KMS-11 (cell line): ENCODE measurements around the gene TEF.

ENCODE experiments used
- H2AFZ ChIP-seq: fragments of 200-600 bp; sonication (generic); 2 replicates; pipeline ENCODE4 v1.6.1; 2016; ENCODE audit warnings: antibody characterized with exemption, mixed run types, low read depth
- H3K27ac ChIP-seq: fragments of 200-600 bp; sonication (generic); 2 replicates; pipeline ENCODE4 v1.6.1; 2016; ENCODE audit warnings: mild to moderate bottlenecking, mixed run types
- H3K27me3 ChIP-seq: fragments of 200-600 bp; sonication (generic); 2 replicates; pipeline ENCODE4 v1.6.1; 2017; ENCODE audit warnings: mild to moderate bottlenecking, low read depth, mixed run types, moderate library complexity; ENCODE audit not compliant: insufficient read depth
- H3K36me3 ChIP-seq: fragments of 200-600 bp; sonication (generic); 2 replicates; pipeline ENCODE4 v1.6.1; 2017; ENCODE audit warnings: mild to moderate bottlenecking, mixed run types; ENCODE audit not compliant: insufficient read depth
- H3K4me1 ChIP-seq: fragments of 200-600 bp; sonication (generic); 2 replicates; pipeline ENCODE4 v1.6.1; 2016; ENCODE audit warnings: mild to moderate bottlenecking, low read depth, mixed run types; ENCODE audit not compliant: poor library complexity, severe bottlenecking
- H3K4me2 ChIP-seq: fragments of 200-600 bp; sonication (generic); 2 replicates; pipeline ENCODE4 v1.7.0; 2016; ENCODE audit warnings: mild to moderate bottlenecking, mixed run types
- H3K4me3 ChIP-seq: fragments of 200-600 bp; sonication (generic); IDR thresholded peaks from 2 replicates; pipeline ENCODE4 v1.6.1; 2017; ENCODE audit warnings: low read depth, low read length, mixed read lengths; ENCODE audit not compliant: insufficient read depth
- H3K79me2 ChIP-seq: fragments of 200-600 bp; sonication (generic); 2 replicates; pipeline ENCODE4 v1.6.1; 2016; ENCODE audit warnings: low read depth, mixed run types; ENCODE audit not compliant: insufficient read depth
- H3K9ac ChIP-seq: fragments of 200-600 bp; sonication (generic); 2 replicates; pipeline ENCODE4 v1.6.1; 2016; ENCODE audit warnings: mild to moderate bottlenecking, mixed run types
- H4K20me1 ChIP-seq: fragments of 200-600 bp; sonication (generic); 2 replicates; pipeline ENCODE4 v1.6.1; 2016; ENCODE audit warnings: mild to moderate bottlenecking, mixed run types; ENCODE audit not compliant: insufficient read depth
- CTCF ChIP-seq: fragments of 200-600 bp; sonication (generic); conservative IDR thresholded peaks from 2 replicates; pipeline ENCODE4 v1.6.1; 2017; ENCODE audit warnings: low read depth, mild to moderate bottlenecking, antibody characterized with exemption, low read length, moderate library complexity, mixed read lengths

TEF gene

GRCh38 chr22:41362615-41363014, 19.1 kb upstream of the TEF start:
- Histone ChIP-seq H3K36me3 (no peaks in the 10 kb centered on the region), H3K27ac (no peak overlapping the region), H3K4me1 (no peaks in the 10 kb centered on the region), H3K4me3 (no peak overlapping the region), H3K27me3 (no peaks in the 10 kb centered on the region), H2AFZ (no peak overlapping the region), H3K4me2 (no peak overlapping the region), H4K20me1 (no peaks in the 10 kb centered on the region), H3K9ac (no peak overlapping the region), H3K79me2 (no peaks in the 10 kb centered on the region)
- no peak for TF ChIP-seq CTCF

- H3K36me3 ChIP-seq, result no peaks in the 10 kb centered on the region
- TF ChIP-seq CTCF, result no peak
These were observed 17.5 kb upstream of the TEF start for GRCh38 chr22:41364233-41364632.

GRCh38 chr22:41364955-41365354, 16.8 kb upstream of the TEF start:
- no peak overlapping the region for H3K9ac ChIP-seq
- no peak overlapping the region for H3K27ac ChIP-seq
- TF ChIP-seq CTCF, result no peak
- H3K27me3 ChIP-seq, result 0 out of 2 replicates have a peak, but pooled peaks cover 2% of the 10 kb centered on the region
- H3K4me1 ChIP-seq, result no peaks in the 10 kb centered on the region
- no peak overlapping the region for H3K4me2 ChIP-seq
- H3K36me3 ChIP-seq, result no peaks in the 10 kb centered on the region
- H4K20me1 ChIP-seq, result no peaks in the 10 kb centered on the region
- H3K4me3 ChIP-seq, result no peak overlapping the region
- no peaks in the 10 kb centered on the region for H3K79me2 ChIP-seq
- no peak overlapping the region for H2AFZ ChIP-seq

More at GRCh38 chr22:41364233-41364632, 17.5 kb upstream of the TEF start:
- Histone ChIP-seq H4K20me1 (no peaks in the 10 kb centered on the region), H2AFZ (no peak overlapping the region), H3K9ac (no peak overlapping the region), H3K27ac (no peak overlapping the region), H3K4me1 (no peaks in the 10 kb centered on the region), H3K4me3 (no peak overlapping the region), H3K4me2 (no peak overlapping the region), H3K79me2 (no peaks in the 10 kb centered on the region), H3K27me3 (0 out of 2 replicates have a peak, but pooled peaks cover 1% of the 10 kb centered on the region)

GRCh38 chr22:41365425-41365824, 16.3 kb upstream of the TEF start:
- Histone ChIP-seq H3K9ac (no peak overlapping the region), H4K20me1 (no peaks in the 10 kb centered on the region), H3K27ac (no peak overlapping the region), H3K27me3 (0 out of 2 replicates have a peak, but pooled peaks cover 2% of the 10 kb centered on the region), H3K4me2 (no peak overlapping the region), H3K4me1 (no peaks in the 10 kb centered on the region), H3K36me3 (no peaks in the 10 kb centered on the region), H3K4me3 (no peak overlapping the region), H3K79me2 (no peaks in the 10 kb centered on the region), H2AFZ (no peak overlapping the region)
- no peak for TF ChIP-seq CTCF
